Endothelial cell of umbilical vein (primary cell): ENCODE results near the gene CHRM3. TPM values are rescaled to one million over a fixed set of nuclear protein-coding genes. Genes with fewer than 3 reads are reported as not detected.

ENCODE experiments used
- BruUV-seq: library from RNA; stranded (reverse); fragments of 400-500 nt; replicated peaks from 2 replicates; lab custom pipeline; 2021; lab: Mats Ljungman, UMichigan
- CTCF ChIA-PET: fragments of 300-600, 350-600 bp; sonication (Branson Sonifier 250); formaldehyde crosslinking; loops from one replicate; lab custom pipeline; 2021; ENCODE audit warnings: antibody characterized with exemption, inconsistent platforms; lab: Charles Lee
- POLR2A ChIA-PET: fragments of 300-600, 350-600 bp; sonication (Branson Sonifier 250); formaldehyde crosslinking; loops from one replicate; lab custom pipeline; 2021; ENCODE audit warnings: antibody characterized with exemption, inconsistent platforms; lab: Charles Lee
- DNase-seq: peaks from one replicate; pipeline ENCODE4 v3.0.0-alpha.2; 2011; ENCODE audit warnings: low read depth, low spot score
- FAIRE-seq: peaks from 2 replicates; lab custom pipeline; 2011; peaks lifted over from hg19 to GRCh38; lab: Jason Lieb, UNC
- H2AFZ ChIP-seq: 2 replicates; pipeline ENCODE4 v1.6.0; 2012; ENCODE audit warnings: low read depth, low read length, control low read depth, inconsistent platforms
- H3K27ac ChIP-seq: 2 replicates; pipeline ENCODE4 v1.5.1; 2011; ENCODE audit warnings: low read depth, mild to moderate bottlenecking, control low read depth, low read length, moderate library complexity; ENCODE audit not compliant: insufficient read depth
- H3K27me3 ChIP-seq, 2 experiments: 2 replicates each; pipeline versions ENCODE4 v1.6.0 to v1.6.1; 2011; ENCODE audit warnings: low read length in 2 of 2, mixed read lengths in 1 of 2; ENCODE audit not compliant: control insufficient read depth in 2 of 2, insufficient read depth in 2 of 2
- H3K36me3 ChIP-seq, 2 experiments: 2 replicates in 1 of 2; 3 replicates in 1 of 2; pipeline ENCODE4 v1.5.1; 2011; ENCODE audit warnings: low read length in 2 of 2, mild to moderate bottlenecking in 1 of 2, moderate library complexity in 1 of 2; ENCODE audit not compliant: control insufficient read depth in 2 of 2, insufficient read depth in 2 of 2; ENCODE audit errors: extremely low read depth in 1 of 2
- H3K4me1 ChIP-seq: 3 replicates; pipeline ENCODE4 v1.5.1; 2011; ENCODE audit warnings: mild to moderate bottlenecking, low read length; ENCODE audit not compliant: control insufficient read depth, insufficient read depth; ENCODE audit errors: extremely low read depth
- H3K4me2 ChIP-seq: 2 replicates; pipeline ENCODE4 v1.6.1; 2011; ENCODE audit warnings: low read length, control low read depth, mixed read lengths; ENCODE audit not compliant: insufficient read depth
- H3K4me3 ChIP-seq, 3 experiments: fragments of 200-600 bp in 1 of 3; sonication (generic), shearing (Covaris generic) in 1 of 3; replicated peaks in 1 of 3; 2 replicates each; pipeline ENCODE4 v1.5.1; 2011 to 2016; ENCODE audit warnings: control low read depth in 3 of 3, low read length in 3 of 3, mild to moderate bottlenecking in 2 of 3, inconsistent platforms in 1 of 3, low read depth in 1 of 3, moderate library complexity in 1 of 3; ENCODE audit not compliant: insufficient read depth in 1 of 3
- H3K79me2 ChIP-seq: 2 replicates; pipeline ENCODE4 v1.6.0; 2012; ENCODE audit warnings: low read length, inconsistent platforms; ENCODE audit not compliant: control insufficient read depth, insufficient read depth
- H3K9ac ChIP-seq: replicated peaks from 2 replicates; pipeline ENCODE3; 2011; ENCODE audit warnings: low read length, control low read depth; ENCODE audit not compliant: insufficient read depth; ENCODE audit errors: extremely low read depth
- H3K9me1 ChIP-seq: replicated peaks from 3 replicates; pipeline ENCODE4 v1.6.0; 2011; ENCODE audit warnings: mild to moderate bottlenecking, low read length; ENCODE audit not compliant: control insufficient read depth, insufficient read depth; ENCODE audit errors: extremely low read depth
- H3K9me3 ChIP-seq: replicated peaks from 2 replicates; pipeline ENCODE4 v1.5.1; 2012; ENCODE audit warnings: low read length, inconsistent platforms; ENCODE audit not compliant: control insufficient read depth, insufficient read depth
- H4K20me1 ChIP-seq: replicated peaks from 2 replicates; pipeline ENCODE3; 2011; ENCODE audit warnings: mild to moderate bottlenecking, low read length; ENCODE audit not compliant: control insufficient read depth, insufficient read depth; ENCODE audit errors: extremely low read depth
- EZH2 ChIP-seq: IDR thresholded peaks from 2 replicates; pipeline ENCODE4 v1.6.1; 2012; ENCODE audit warnings: borderline replicate concordance, low read depth, mild to moderate bottlenecking, moderate library complexity, low read length, inconsistent platforms; ENCODE audit not compliant: severe bottlenecking
- FOS ChIP-seq: IDR thresholded peaks from 2 replicates; pipeline ENCODE4 v1.6.1; 2011; ENCODE audit warnings: mild to moderate bottlenecking, low read length, moderate library complexity, borderline replicate concordance; ENCODE audit not compliant: insufficient read depth
- GATA2 ChIP-seq: IDR thresholded peaks from 2 replicates; pipeline ENCODE4 v1.7.0; 2011; ENCODE audit warnings: low read depth, mild to moderate bottlenecking, moderate library complexity, mixed read lengths, low read length; ENCODE audit not compliant: insufficient read length, insufficient read depth
- JUN ChIP-seq: IDR thresholded peaks from 2 replicates; pipeline ENCODE4 v1.6.1; 2011; ENCODE audit warnings: borderline replicate concordance, low read depth; ENCODE audit not compliant: insufficient read length, insufficient read depth
- MYC ChIP-seq: IDR thresholded peaks from one replicate; pipeline ENCODE4 v1.6.1; 2011; ENCODE audit warnings: mild to moderate bottlenecking, low read depth, low read length
- POLR2A ChIP-seq: IDR thresholded peaks from 2 replicates; pipeline ENCODE4 v1.6.1; 2012; ENCODE audit warnings: low read depth, mild to moderate bottlenecking, control low read depth, low read length
- POLR2AphosphoS5 ChIP-seq: IDR thresholded peaks from 2 replicates; pipeline ENCODE4 v1.6.1; 2012; ENCODE audit warnings: low read depth, mild to moderate bottlenecking, control low read depth, low read length, moderate library complexity; ENCODE audit not compliant: insufficient read depth
- dilution Hi-C: fragments of 300-500 bp; cut with MboI; formaldehyde crosslinking; loops from one replicate; pipeline ENCODE4 v1.15.0; 2019; ENCODE audit warnings: low sequenced_read_pairs; ENCODE audit not compliant: extremely low pct_ligation_motif_present
- intact Hi-C: fragments of 100-400 bp; cut with micrococcal nuclease; formaldehyde crosslinking; loops from one replicate; pipeline ENCODE4 v1.10.0; 2022
- polyA plus RNA-seq, 4 experiments: library from polyadenylated mRNA; depleted of rRNA in 3 of 4; stranded (reverse) in 3 of 4; unstranded in 1 of 4; fragments of >200 nt; gene quantifications; 2 replicates each; pipeline versions ENCODE4 v1.2.1 to v1.2.3, GENCODE V29; 2011 to 2012; ENCODE audit warnings: missing spikeins in 1 of 4
- total RNA-seq: library from RNA; stranded (reverse); gene quantifications from 2 replicates; pipeline ENCODE4 v1.2.3, GENCODE V29; 2021
- TF ChIP-seq, protein P1 (sequence below): IDR thresholded peaks from 2 replicates; pipeline ENCODE4 v1.6.1; 2011; ENCODE audit not compliant: insufficient read depth, insufficient read length
- TF ChIP-seq, protein P2 (sequence below), 2 donors: IDR thresholded peaks; 1 replicate in 1 of 2; 2 replicates in 1 of 2; pipeline ENCODE4 v1.5.1; 2011; ENCODE audit warnings: low read length in 2 of 2, mild to moderate bottlenecking in 2 of 2, moderate library complexity in 2 of 2, control low read depth in 1 of 2, inconsistent platforms in 1 of 2, low read depth in 1 of 2; ENCODE audit not compliant: insufficient read depth in 1 of 2; ENCODE audit errors: extremely low read depth in 1 of 2

Gene CHRM3
- total and polyA plus RNA-seq, 2 donors (not counting 3 experiments of a cell fraction or from before 2014, with no cell fraction given): not detected

DNA sequence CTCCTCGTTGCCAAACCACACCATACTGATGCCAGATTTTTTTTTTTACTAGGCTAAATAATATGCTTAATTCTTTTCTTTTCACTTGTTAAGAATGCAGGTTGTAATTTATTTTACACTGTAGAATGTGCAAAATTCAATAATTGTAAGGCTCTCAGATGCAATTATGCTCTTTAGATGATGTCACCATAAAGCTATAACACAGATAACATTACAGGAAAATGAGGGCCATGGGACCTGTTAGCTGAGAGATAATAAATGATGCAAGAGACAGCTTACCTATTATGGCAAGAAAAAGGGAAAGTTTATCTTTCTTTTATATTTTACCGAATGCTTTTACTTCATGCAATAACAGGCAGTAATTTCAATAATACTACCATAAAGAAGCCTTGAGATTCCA is 35.4 kb downstream of the CHRM3 start:
- no peak for DNase-seq
- no peaks in the 10 kb centered on the region for H3K27me3 ChIP-seq
- no peaks in the 10 kb centered on the region for H3K9me1 ChIP-seq
- no peak overlapping the region for H3K9ac ChIP-seq
- no peak for FAIRE-seq
- H3K9me3 ChIP-seq: peaks cover 3% of the 10 kb centered on the region
- TF ChIP-seq, protein P1, sequence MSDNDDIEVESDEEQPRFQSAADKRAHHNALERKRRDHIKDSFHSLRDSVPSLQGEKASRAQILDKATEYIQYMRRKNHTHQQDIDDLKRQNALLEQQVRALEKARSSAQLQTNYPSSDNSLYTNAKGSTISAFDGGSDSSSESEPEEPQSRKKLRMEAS: no peak
- no peak for TF ChIP-seq GATA2
- no peak for TF ChIP-seq MYC
- no peak for TF ChIP-seq JUN
- TF ChIP-seq, protein P2, sequence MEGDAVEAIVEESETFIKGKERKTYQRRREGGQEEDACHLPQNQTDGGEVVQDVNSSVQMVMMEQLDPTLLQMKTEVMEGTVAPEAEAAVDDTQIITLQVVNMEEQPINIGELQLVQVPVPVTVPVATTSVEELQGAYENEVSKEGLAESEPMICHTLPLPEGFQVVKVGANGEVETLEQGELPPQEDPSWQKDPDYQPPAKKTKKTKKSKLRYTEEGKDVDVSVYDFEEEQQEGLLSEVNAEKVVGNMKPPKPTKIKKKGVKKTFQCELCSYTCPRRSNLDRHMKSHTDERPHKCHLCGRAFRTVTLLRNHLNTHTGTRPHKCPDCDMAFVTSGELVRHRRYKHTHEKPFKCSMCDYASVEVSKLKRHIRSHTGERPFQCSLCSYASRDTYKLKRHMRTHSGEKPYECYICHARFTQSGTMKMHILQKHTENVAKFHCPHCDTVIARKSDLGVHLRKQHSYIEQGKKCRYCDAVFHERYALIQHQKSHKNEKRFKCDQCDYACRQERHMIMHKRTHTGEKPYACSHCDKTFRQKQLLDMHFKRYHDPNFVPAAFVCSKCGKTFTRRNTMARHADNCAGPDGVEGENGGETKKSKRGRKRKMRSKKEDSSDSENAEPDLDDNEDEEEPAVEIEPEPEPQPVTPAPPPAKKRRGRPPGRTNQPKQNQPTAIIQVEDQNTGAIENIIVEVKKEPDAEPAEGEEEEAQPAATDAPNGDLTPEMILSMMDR (IDR thresholded peaks at IDR 0.05; ENCODE audit: extremely low read depth in 1 of 2, insufficient read depth in 1 of 2, low read depth in 1 of 2, low read length in 2 of 2): no peak
- no peak for TF ChIP-seq FOS
- no peak for TF ChIP-seq EZH2
- no peak for TF ChIP-seq POLR2A
- TF ChIP-seq POLR2AphosphoS5: no peak
- H3K79me2 ChIP-seq: no peaks in the 10 kb centered on the region
- no peak overlapping the region for H2AFZ ChIP-seq
- no peak overlapping the region for H3K4me3 ChIP-seq
- POLR2A ChIA-PET: no interaction called here
- no peak overlapping the region for H3K4me2 ChIP-seq
- no peaks in the 10 kb centered on the region for H4K20me1 ChIP-seq
- no peaks in the 10 kb centered on the region for H3K4me1 ChIP-seq
- H3K36me3 ChIP-seq: no peaks in the 10 kb centered on the region
- no TSS peak for BruUV-seq
- CTCF ChIA-PET: no interaction called here
- dilution Hi-C loops (no loop called here), intact Hi-C loops (no loop called here)
- H3K27ac ChIP-seq: no peak overlapping the region
